Activated naive CD4-positive, alpha-beta T cell treated with anti-CD3 and anti-CD28 coated beads for 36 hours (primary cell): ENCODE measurements around the gene GLIPR2. TPM values are rescaled to one million over a fixed set of nuclear protein-coding genes. Genes with fewer than 3 reads are reported as not detected.
"Not testable (repeated sequence)": the region's sequence is repeated elsewhere in the genome, so short reads cannot be mapped to it uniquely, and the experiment has no call there.

Experiments used
- CTCF ChIA-PET: fragments of 350-600 bp; sonication (Branson Sonifier 250); formaldehyde crosslinking; loops from one replicate; lab custom pipeline; 2021; ENCODE audit warnings: antibody characterized with exemption; lab: Charles Lee
- DNase-seq: peaks from one replicate; pipeline ENCODE4 v3.0.0-alpha.2; 2020
- H3K27ac Mint-ChIP-seq: one replicate; pipeline ENCODE4 v1.8.0; 2021; ENCODE audit warnings: mild to moderate bottlenecking, mixed read lengths
- H3K27me3 Mint-ChIP-seq: one replicate; pipeline ENCODE4 v1.8.0; 2021; ENCODE audit warnings: low read depth, mixed read lengths
- H3K36me3 Mint-ChIP-seq: one replicate; pipeline ENCODE4 v1.8.0; 2021; ENCODE audit warnings: low read depth, mixed read lengths
- H3K4me1 Mint-ChIP-seq: one replicate; pipeline ENCODE4 v1.8.0; 2021; ENCODE audit warnings: low read depth, mixed read lengths
- H3K4me3 Mint-ChIP-seq: one replicate; pipeline ENCODE4 v1.8.0; 2021; ENCODE audit warnings: mild to moderate bottlenecking, moderate library complexity, mixed read lengths
- H3K9me3 Mint-ChIP-seq: one replicate; pipeline ENCODE4 v1.8.0; 2021; ENCODE audit warnings: mixed read lengths
- intact Hi-C: fragments of 100-400 bp; cut with micrococcal nuclease; formaldehyde crosslinking; loops from one replicate; pipeline ENCODE4 v1.15.1; 2023
- total RNA-seq, 2 experiments: library from RNA; stranded (reverse); gene quantifications; one replicate each; pipeline ENCODE4 v1.2.3, GENCODE V29; 2021

The GLIPR2 gene
- 1 to 10 TPM; 8.0 to 9.7 TPM for total RNA-seq

- no peak within 1 kb of the TSS for H3K27ac Mint-ChIP-seq
- H3K4me3 Mint-ChIP-seq: peak within 1 kb of the TSS; percentile 86
- DNase-seq: peak; percentile 80
- H3K36me3 Mint-ChIP-seq: no peaks in the 10 kb centered on the region
- CTCF ChIA-PET: interaction anchor here (0.7 to 1.9 kb wide), 4 partner anchors 12 to 149 kb away, joined by 3 to 9 read pairs (median 4); partner anchors contain the start of gene CLTA
- H3K9me3 Mint-ChIP-seq: no peaks in the 10 kb centered on the region
- H3K4me1 Mint-ChIP-seq: peaks cover 44% of the 10 kb centered on the region
- intact Hi-C loops: loop anchor here (1.0 to 10.0 kb wide), 7 partner anchors 8 to 1472 kb away; partner anchors contain the start of genes CCL27, CLTA and GNE
- H3K27me3 Mint-ChIP-seq: no peaks in the 10 kb centered on the region
These were observed at the start of gene GLIPR2 for GRCh38 chr9:36136272-36136893. TSS of gene GLIPR2 (plus strand) at chr9:36136733. CDS start at chr9:36136779, 46 bp downstream.

- intact Hi-C loops, H3K4me1 Mint-ChIP-seq, H3K9me3 Mint-ChIP-seq, DNase-seq, H3K4me3 Mint-ChIP-seq, H3K27ac Mint-ChIP-seq, H3K27me3 Mint-ChIP-seq: not testable (repeated sequence)
- CTCF ChIA-PET: interaction anchor here (1.0 to 2.0 kb wide), 2 partner anchors 22 to 63 kb away, joined by 3 to 7 read pairs; no protein-coding TSS in a partner anchor
- H3K36me3 Mint-ChIP-seq: peaks cover 18% of the 10 kb centered on the region
These were observed 49.5 kb upstream of the GLIPR2 start for GRCh38 chr9:36087054-36087453.

- CTCF ChIA-PET: interaction anchor here (1.6 kb wide), 1 partner anchor 15 kb away, joined by 7 read pairs; no protein-coding TSS in a partner anchor
- H3K9me3 Mint-ChIP-seq: peaks cover 4% of the 10 kb centered on the region
- intact Hi-C loops: no loop called here
- H3K4me3 Mint-ChIP-seq: no peak overlapping the region
- H3K36me3 Mint-ChIP-seq: peaks cover 19% of the 10 kb centered on the region
- no peak for DNase-seq
- peaks cover 12% of the 10 kb centered on the region for H3K4me1 Mint-ChIP-seq
- H3K27ac Mint-ChIP-seq: no peak overlapping the region
- no peaks in the 10 kb centered on the region for H3K27me3 Mint-ChIP-seq
These were observed 48.5 kb upstream of the GLIPR2 start for GRCh38 chr9:36088020-36088419.

- no peak for DNase-seq
- H3K27me3 Mint-ChIP-seq: no peaks in the 10 kb centered on the region
- no peak overlapping the region for H3K4me3 Mint-ChIP-seq
- intact Hi-C loops: loop anchor here (5.0 kb wide), 1 partner anchor 49 kb away; no protein-coding TSS in a partner anchor
- peaks cover 4% of the 10 kb centered on the region for H3K9me3 Mint-ChIP-seq
- peaks cover 12% of the 10 kb centered on the region for H3K36me3 Mint-ChIP-seq
- H3K4me1 Mint-ChIP-seq: peaks cover 12% of the 10 kb centered on the region
- H3K27ac Mint-ChIP-seq: no peak overlapping the region
- CTCF ChIA-PET: interaction anchor here (0.5 to 3.0 kb wide), 3 partner anchors 11 to 296 kb away, joined by 3 to 18 read pairs (median 8); no protein-coding TSS in a partner anchor
These were observed 45.2 kb upstream of the GLIPR2 start for GRCh38 chr9:36091026-36091953.

GRCh38 chr9:36092014-36092413, 44.5 kb upstream of the GLIPR2 start:
- Mint-ChIP-seq H3K9me3 (peaks cover 4% of the 10 kb centered on the region), H3K27me3 (no peaks in the 10 kb centered on the region), H3K27ac (peak overlapping the region; percentile 13), H3K4me1 (peaks cover 12% of the 10 kb centered on the region), H3K4me3 (no peak overlapping the region), H3K36me3 (peaks cover 8% of the 10 kb centered on the region)
- intact Hi-C loops: loop anchor here (5.0 kb wide), 1 partner anchor 50 kb away; no protein-coding TSS in a partner anchor
- DNase-seq: no peak
- CTCF ChIA-PET: interaction anchor here (0.5 to 3.0 kb wide), 3 partner anchors 10 to 297 kb away, joined by 3 to 18 read pairs (median 8); no protein-coding TSS in a partner anchor

- Mint-ChIP-seq H3K27me3 (no peaks in the 10 kb centered on the region), H3K27ac (peak overlapping the region; percentile 59), H3K36me3 (peaks cover 4% of the 10 kb centered on the region), H3K4me1 (peaks cover 12% of the 10 kb centered on the region), H3K9me3 (peaks cover 4% of the 10 kb centered on the region), H3K4me3 (no peak overlapping the region)
- peak; percentile 58 for DNase-seq
- CTCF ChIA-PET: interaction anchor here (1.1 to 3.0 kb wide), 2 partner anchors 9 to 12 kb away, joined by 3 to 18 read pairs; no protein-coding TSS in a partner anchor
- intact Hi-C loops: loop anchor here (5.0 kb wide), 1 partner anchor 50 kb away; no protein-coding TSS in a partner anchor
These were observed 43.9 kb upstream of the GLIPR2 start for GRCh38 chr9:36092509-36093215.

GRCh38 chr9:36093384-36093783, 43.1 kb upstream of the GLIPR2 start:
- intact Hi-C loops: loop anchor here (5.0 kb wide), 1 partner anchor 51 kb away; no protein-coding TSS in a partner anchor
- Mint-ChIP-seq H3K4me3 (no peak overlapping the region), H3K36me3 (peaks cover 4% of the 10 kb centered on the region), H3K4me1 (peaks cover 12% of the 10 kb centered on the region), H3K27ac (no peak overlapping the region), H3K27me3 (no peaks in the 10 kb centered on the region), H3K9me3 (peaks cover 4% of the 10 kb centered on the region)
- CTCF ChIA-PET: interaction anchor here (1.1 to 3.0 kb wide), 2 partner anchors 9 to 11 kb away, joined by 3 to 18 read pairs; no protein-coding TSS in a partner anchor
- DNase-seq: no peak

- H3K27me3 Mint-ChIP-seq: no peaks in the 10 kb centered on the region
- H3K27ac Mint-ChIP-seq: no peak overlapping the region
- CTCF ChIA-PET: interaction anchor here (1.6 to 10.2 kb wide), 2 partner anchors 45 to 68 kb away, joined by 3 to 283 read pairs; partner anchors contain the start of gene CCIN
- no peaks in the 10 kb centered on the region for H3K36me3 Mint-ChIP-seq
- H3K4me3 Mint-ChIP-seq: no peak overlapping the region
- intact Hi-C loops: no loop called here
- no peak for DNase-seq
- peaks cover 6% of the 10 kb centered on the region for H3K4me1 Mint-ChIP-seq
- H3K9me3 Mint-ChIP-seq: no peaks in the 10 kb centered on the region
These were observed 36.8 kb upstream of the GLIPR2 start for GRCh38 chr9:36099718-36100117.

- no peak overlapping the region for H3K4me3 Mint-ChIP-seq
- no peaks in the 10 kb centered on the region for H3K27me3 Mint-ChIP-seq
- H3K4me1 Mint-ChIP-seq: peaks cover 6% of the 10 kb centered on the region
- intact Hi-C loops: no loop called here
- CTCF ChIA-PET: interaction anchor here (3.6 to 10.2 kb wide), 2 partner anchors 8 to 67 kb away, joined by 18 to 283 read pairs; partner anchors contain the start of gene CCIN
- DNase-seq: no peak
- H3K27ac Mint-ChIP-seq: no peak overlapping the region
- no peaks in the 10 kb centered on the region for H3K36me3 Mint-ChIP-seq
- H3K9me3 Mint-ChIP-seq: no peaks in the 10 kb centered on the region
These were observed 36.0 kb upstream of the GLIPR2 start for GRCh38 chr9:36100532-36100931.

- DNase-seq: no peak
- no peak overlapping the region for H3K27ac Mint-ChIP-seq
- no peak overlapping the region for H3K4me3 Mint-ChIP-seq
- CTCF ChIA-PET: interaction anchor here (0.6 to 10.2 kb wide), 39 partner anchors 10 to 1909 kb away, joined by 3 to 283 read pairs (median 6); partner anchors contain the start of genes CCIN, CLTA and RECK
- H3K4me1 Mint-ChIP-seq: peaks cover 6% of the 10 kb centered on the region
- intact Hi-C loops: loop anchor here (2.0 kb wide), 2 partner anchors 35 to 147 kb away; partner anchors contain the start of gene GLIPR2
- no peaks in the 10 kb centered on the region for H3K9me3 Mint-ChIP-seq
- H3K27me3 Mint-ChIP-seq: no peaks in the 10 kb centered on the region
- H3K36me3 Mint-ChIP-seq: no peaks in the 10 kb centered on the region
These were observed 34.4 kb upstream of the GLIPR2 start for GRCh38 chr9:36101916-36102741.
